NCI-H748 treated with DMSO at 0.1 percent for 48 hours (cell line): ENCODE measurements around the gene RGPD5.
"Not testable (repeated sequence)": the region's sequence is repeated elsewhere in the genome, so short reads cannot be mapped to it uniquely, and the experiment has no call there.

Experiments used
- DNase-seq: peaks from one replicate; lab custom pipeline; 2025; lab: John Stamatoyannopoulos, UW

RGPD5 gene

GRCh38 chr2:109893736-109894135 is 99.6 kb downstream of the RGPD5 start:
- not testable (repeated sequence) for DNase-seq

GRCh38 chr2:109894141-109894540 is 100.0 kb downstream of the RGPD5 start:
- DNase-seq, result not testable (repeated sequence)

GRCh38 chr2:109895090-109895869 is 101.2 kb downstream of the RGPD5 start:
- not testable (repeated sequence) for DNase-seq

- DNase-seq, result not testable (repeated sequence)
Measured at GRCh38 chr2:109896212-109896611, 102.1 kb downstream of the RGPD5 start.

- not testable (repeated sequence) for DNase-seq
Measured at GRCh38 chr2:109897769-109898461, 103.8 kb downstream of the RGPD5 start.

- not testable (repeated sequence) for DNase-seq
Measured at GRCh38 chr2:109898462-109899336, 104.6 kb downstream of the RGPD5 start, which contains the start of gene LIMS3. Gene LIMS3 (plus strand): TSS chr2:109898688. CDS start chr2:109898729, 41 bp downstream.

GRCh38 chr2:109905796-109906195 is 111.7 kb downstream of the RGPD5 start:
- not testable (repeated sequence) for DNase-seq
